HG02610 (cell line): ENCODE results near the gene MRPS15.

Experiments
- ATAC-seq: cut with Tn5 transposase; IDR thresholded peaks from one replicate; pipeline ENCODE4 v1.9.1; 2021; ENCODE audit warnings: mild to moderate bottlenecking, moderate library complexity; ENCODE audit not compliant: unreplicated experiment

The MRPS15 gene

GRCh38 chr1:36463463-36463802 is 751 bp downstream of the MRPS15 start:
- ATAC-seq: no peak

GRCh38 chr1:36458910-36459309 is 5.3 kb downstream of the MRPS15 start:
- ATAC-seq: no peak

- no peak for ATAC-seq
These were observed 6.5 kb downstream of the MRPS15 start for GRCh38 chr1:36457691-36458090.

GRCh38 chr1:36456391-36456928 is 7.7 kb downstream of the MRPS15 start:
- ATAC-seq: no peak

GRCh38 chr1:36455386-36455785 is 8.8 kb downstream of the MRPS15 start:
- ATAC-seq: no peak

GRCh38 chr1:36453600-36454388 is 10.4 kb downstream of the MRPS15 start:
- no peak for ATAC-seq

GRCh38 chr1:36453051-36453450 is 11.1 kb downstream of the MRPS15 start:
- ATAC-seq: no peak

- ATAC-seq: no peak
These were observed 13.3 kb downstream of the MRPS15 start for GRCh38 chr1:36450919-36451305.

- peak; percentile 96 for ATAC-seq
These were observed 13.8 kb downstream of the MRPS15 start, which contains the start of gene OSCP1 for GRCh38 chr1:36450270-36450918. Gene OSCP1, minus strand, starts transcription at chr1:36450451. Its CDS starts 82 bp downstream, at chr1:36450369.

- ATAC-seq: no peak
These were observed 15.6 kb downstream of the MRPS15 start for GRCh38 chr1:36448530-36449056.

GRCh38 chr1:36447450-36447849 is 16.7 kb downstream of the MRPS15 start:
- no peak for ATAC-seq

- no peak for ATAC-seq
These were observed 17.4 kb downstream of the MRPS15 start for GRCh38 chr1:36446746-36447145.

GRCh38 chr1:36446271-36446670 is 17.9 kb downstream of the MRPS15 start:
- no peak for ATAC-seq

GRCh38 chr1:36443297-36443696 is 20.9 kb downstream of the MRPS15 start:
- no peak for ATAC-seq

- ATAC-seq: no peak
These were observed 21.8 kb downstream of the MRPS15 start for GRCh38 chr1:36442337-36442736.

GRCh38 chr1:36440646-36441045 is 23.5 kb downstream of the MRPS15 start:
- no peak for ATAC-seq

- ATAC-seq: no peak
These were observed 24.1 kb downstream of the MRPS15 start for GRCh38 chr1:36440044-36440443.

GRCh38 chr1:36438715-36439114 is 25.5 kb downstream of the MRPS15 start:
- ATAC-seq: no peak

- no peak for ATAC-seq
These were observed 27.4 kb downstream of the MRPS15 start for GRCh38 chr1:36436821-36437220.

GRCh38 chr1:36433102-36433501 is 31.1 kb downstream of the MRPS15 start:
- no peak for ATAC-seq

GRCh38 chr1:36432616-36433015 is 31.6 kb downstream of the MRPS15 start:
- no peak for ATAC-seq

- ATAC-seq: no peak
These were observed 38.4 kb downstream of the MRPS15 start for GRCh38 chr1:36425791-36426190.
